ENCODE data around the gene ZBTB3. TPM values are rescaled to one million over a fixed set of nuclear protein-coding genes. Genes with fewer than 3 reads are reported as not detected.
"Not testable (repeated sequence)": the region's sequence is repeated elsewhere in the genome, so short reads cannot be mapped to it uniquely, and the experiment has no call there.

Gene ZBTB3
- total RNA-seq, 1 donor from 2014 or later = 11.7 TPM

GRCh38 chr11:62757846-62758788, 4.2 kb upstream of the ZBTB3 start:
- no peak for DNase-seq (ENCODE audit: low read depth in 2 of 2)

GRCh38 chr11:62755086-62755615, 1.2 kb upstream of the ZBTB3 start:
- no peak for DNase-seq (ENCODE audit: low read depth in 2 of 2)

GRCh38 chr11:62752994-62753735, 795 bp downstream of the ZBTB3 start:
- no peak for DNase-seq (ENCODE audit: low read depth in 2 of 2)

GRCh38 chr11:62752177-62752785, 1.7 kb downstream of the ZBTB3 start:
- DNase-seq (ENCODE audit: low read depth in 2 of 2) = no peak

GRCh38 chr11:62749931-62750330, 4.0 kb downstream of the ZBTB3 start:
- not testable (repeated sequence) for DNase-seq (ENCODE audit: low read depth in 2 of 2)

GRCh38 chr11:62747475-62748160, 6.3 kb downstream of the ZBTB3 start:
- no peak for DNase-seq (ENCODE audit: low read depth in 2 of 2)

GRCh38 chr11:62737196-62737595, 16.8 kb downstream of the ZBTB3 start:
- DNase-seq (ENCODE audit: low read depth in 2 of 2) = no peak

- DNase-seq (ENCODE audit: low read depth in 2 of 2) = peak; percentile 28 to 45
Observed at GRCh38 chr11:62732830-62733229, 21.1 kb downstream of the ZBTB3 start.

GRCh38 chr11:62730076-62730475, 23.9 kb downstream of the ZBTB3 start:
- DNase-seq (ENCODE audit: low read depth in 2 of 2) = not testable (repeated sequence)

- DNase-seq (ENCODE audit: low read depth in 2 of 2) = peak; percentile 87 to 89
Observed at GRCh38 chr11:62728171-62728988, 25.6 kb downstream of the ZBTB3 start, which contains the start of gene TTC9C. TTC9C (plus strand) TSS chr11:62728486; CDS start chr11:62728849, 363 bp downstream.

- peak; percentile 98 for DNase-seq (ENCODE audit: low read depth in 2 of 2)
Observed at GRCh38 chr11:62727872-62728170, 26.1 kb downstream of the ZBTB3 start.

- DNase-seq (ENCODE audit: low read depth in 2 of 2) = peak; percentile 100
Observed at GRCh38 chr11:62727165-62727871, 26.6 kb downstream of the ZBTB3 start, which contains the start of gene HNRNPUL2. HNRNPUL2 (minus strand) TSS chr11:62727457; CDS start chr11:62727156, 301 bp downstream.

GRCh38 chr11:62726915-62727164, 27.1 kb downstream of the ZBTB3 start:
- no peak for DNase-seq (ENCODE audit: low read depth in 2 of 2)

GRCh38 chr11:62726156-62726914, 27.6 kb downstream of the ZBTB3 start:
- DNase-seq (ENCODE audit: low read depth in 2 of 2) = peak; percentile 9 to 11

GRCh38 chr11:62725646-62726045, 28.3 kb downstream of the ZBTB3 start:
- peak; percentile 12 to 15 for DNase-seq (ENCODE audit: low read depth in 2 of 2)

- no peak for DNase-seq (ENCODE audit: low read depth in 2 of 2)
Observed at GRCh38 chr11:62724171-62724570, 29.8 kb downstream of the ZBTB3 start.

GRCh38 chr11:62721994-62722393, 32.0 kb downstream of the ZBTB3 start:
- peak; percentile 19 to 31 for DNase-seq (ENCODE audit: low read depth in 2 of 2)

- DNase-seq (ENCODE audit: low read depth in 2 of 2) = no peak
Observed at GRCh38 chr11:62719302-62719978, 34.5 kb downstream of the ZBTB3 start.

- no peak for DNase-seq (ENCODE audit: low read depth in 2 of 2)
Observed at GRCh38 chr11:62716816-62717215, 37.1 kb downstream of the ZBTB3 start.

All from lung microvascular endothelial cell (primary cell).